Bronchial smooth muscle cell (primary cell): Measurements from ENCODE around the gene PLPPR4. TPM values are rescaled to one million over a fixed set of nuclear protein-coding genes. Genes with fewer than 3 reads are reported as not detected.

ENCODE experiments used
- total RNA-seq: library from RNA; depleted of rRNA; stranded (reverse); fragments of >200 nt; gene quantifications from 2 replicates; pipeline ENCODE4 v1.2.1, GENCODE V29; 2014

The PLPPR4 gene, protein sequence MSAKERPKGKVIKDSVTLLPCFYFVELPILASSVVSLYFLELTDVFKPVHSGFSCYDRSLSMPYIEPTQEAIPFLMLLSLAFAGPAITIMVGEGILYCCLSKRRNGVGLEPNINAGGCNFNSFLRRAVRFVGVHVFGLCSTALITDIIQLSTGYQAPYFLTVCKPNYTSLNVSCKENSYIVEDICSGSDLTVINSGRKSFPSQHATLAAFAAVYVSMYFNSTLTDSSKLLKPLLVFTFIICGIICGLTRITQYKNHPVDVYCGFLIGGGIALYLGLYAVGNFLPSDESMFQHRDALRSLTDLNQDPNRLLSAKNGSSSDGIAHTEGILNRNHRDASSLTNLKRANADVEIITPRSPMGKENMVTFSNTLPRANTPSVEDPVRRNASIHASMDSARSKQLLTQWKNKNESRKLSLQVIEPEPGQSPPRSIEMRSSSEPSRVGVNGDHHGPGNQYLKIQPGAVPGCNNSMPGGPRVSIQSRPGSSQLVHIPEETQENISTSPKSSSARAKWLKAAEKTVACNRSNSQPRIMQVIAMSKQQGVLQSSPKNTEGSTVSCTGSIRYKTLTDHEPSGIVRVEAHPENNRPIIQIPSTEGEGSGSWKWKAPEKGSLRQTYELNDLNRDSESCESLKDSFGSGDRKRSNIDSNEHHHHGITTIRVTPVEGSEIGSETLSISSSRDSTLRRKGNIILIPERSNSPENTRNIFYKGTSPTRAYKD
- total RNA-seq = 0.17 and 1.1 TPM in 2 replicates

DNA sequence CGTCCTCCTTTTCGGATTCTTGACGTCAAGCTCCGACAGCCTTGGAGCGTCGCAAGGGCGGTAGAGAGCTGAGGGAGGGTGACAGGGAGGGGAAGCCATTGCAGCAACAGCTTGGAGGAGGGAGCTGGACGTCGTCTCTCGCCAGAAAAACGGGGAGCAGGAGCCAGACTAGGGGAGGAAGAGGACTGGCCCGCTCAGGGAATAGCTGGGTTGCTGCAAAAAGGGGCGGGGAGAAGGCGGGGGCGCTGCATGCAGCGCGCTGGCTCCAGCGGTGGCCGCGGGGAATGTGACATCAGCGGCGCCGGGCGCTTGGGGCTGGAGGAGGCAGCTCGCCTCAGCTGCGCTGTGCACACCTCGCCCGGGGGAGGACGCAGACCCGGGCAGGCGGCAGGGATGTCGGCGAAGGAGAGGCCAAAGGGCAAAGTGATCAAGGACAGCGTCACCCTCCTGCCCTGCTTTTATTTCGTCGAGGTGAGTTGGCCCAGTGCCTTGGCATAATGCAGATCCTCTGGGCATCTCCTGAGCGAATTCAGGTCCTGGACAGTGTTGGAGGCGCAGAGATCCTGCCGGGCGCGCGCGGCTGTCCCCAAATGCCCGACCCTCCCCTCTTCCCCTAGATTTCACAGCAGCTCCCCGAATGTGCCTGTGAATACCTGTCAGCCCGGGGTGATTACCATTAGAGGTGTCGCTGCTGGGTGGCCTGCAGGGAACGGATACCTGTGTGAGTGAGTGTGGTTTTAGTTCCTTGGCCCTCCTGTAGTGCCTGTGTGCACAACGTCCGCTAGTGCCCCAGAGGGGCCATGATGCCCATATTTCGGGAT lies at the start of gene PLPPR4:
TSS of gene PLPPR4 (plus strand) at position 292 of the 821 bp plus-strand sequence. CDS start at position 394, 102 bp downstream.

